ENCODE measurements around the gene RCOR1.

DNA sequence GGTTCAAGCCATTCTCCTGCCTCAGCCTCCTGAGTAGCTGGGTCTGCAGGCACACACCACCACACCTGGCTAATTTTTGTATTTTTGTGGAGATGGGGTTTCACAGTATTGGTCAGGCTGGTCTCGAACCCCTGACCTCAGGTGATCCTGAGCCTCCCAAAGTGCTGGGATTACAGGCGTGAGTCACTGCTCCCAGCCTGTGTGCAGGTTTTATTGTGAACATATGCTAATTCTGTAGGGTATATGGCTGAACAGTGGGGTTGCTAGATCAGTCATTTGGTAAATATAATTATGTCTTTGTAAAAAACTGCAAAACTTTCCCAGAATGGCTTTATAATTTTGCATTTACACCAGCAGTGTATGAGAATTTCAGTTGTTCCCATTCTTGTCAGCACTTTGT is 85.9 kb downstream of the RCOR1 start:
- TF ChIP-seq, protein P1, sequence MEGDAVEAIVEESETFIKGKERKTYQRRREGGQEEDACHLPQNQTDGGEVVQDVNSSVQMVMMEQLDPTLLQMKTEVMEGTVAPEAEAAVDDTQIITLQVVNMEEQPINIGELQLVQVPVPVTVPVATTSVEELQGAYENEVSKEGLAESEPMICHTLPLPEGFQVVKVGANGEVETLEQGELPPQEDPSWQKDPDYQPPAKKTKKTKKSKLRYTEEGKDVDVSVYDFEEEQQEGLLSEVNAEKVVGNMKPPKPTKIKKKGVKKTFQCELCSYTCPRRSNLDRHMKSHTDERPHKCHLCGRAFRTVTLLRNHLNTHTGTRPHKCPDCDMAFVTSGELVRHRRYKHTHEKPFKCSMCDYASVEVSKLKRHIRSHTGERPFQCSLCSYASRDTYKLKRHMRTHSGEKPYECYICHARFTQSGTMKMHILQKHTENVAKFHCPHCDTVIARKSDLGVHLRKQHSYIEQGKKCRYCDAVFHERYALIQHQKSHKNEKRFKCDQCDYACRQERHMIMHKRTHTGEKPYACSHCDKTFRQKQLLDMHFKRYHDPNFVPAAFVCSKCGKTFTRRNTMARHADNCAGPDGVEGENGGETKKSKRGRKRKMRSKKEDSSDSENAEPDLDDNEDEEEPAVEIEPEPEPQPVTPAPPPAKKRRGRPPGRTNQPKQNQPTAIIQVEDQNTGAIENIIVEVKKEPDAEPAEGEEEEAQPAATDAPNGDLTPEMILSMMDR (IDR thresholded peaks at IDR 0.05) = no peak
- TF ChIP-seq JUN (CRISPR knock-in tag; IDR thresholded peaks at IDR 0.05) = no peak
- TF ChIP-seq, protein P2, sequence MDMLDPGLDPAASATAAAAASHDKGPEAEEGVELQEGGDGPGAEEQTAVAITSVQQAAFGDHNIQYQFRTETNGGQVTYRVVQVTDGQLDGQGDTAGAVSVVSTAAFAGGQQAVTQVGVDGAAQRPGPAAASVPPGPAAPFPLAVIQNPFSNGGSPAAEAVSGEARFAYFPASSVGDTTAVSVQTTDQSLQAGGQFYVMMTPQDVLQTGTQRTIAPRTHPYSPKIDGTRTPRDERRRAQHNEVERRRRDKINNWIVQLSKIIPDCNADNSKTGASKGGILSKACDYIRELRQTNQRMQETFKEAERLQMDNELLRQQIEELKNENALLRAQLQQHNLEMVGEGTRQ (CRISPR knock-in tag; IDR thresholded peaks at IDR 0.05) = no peak
